SU-DHL-6 (cell line): Measurements from ENCODE around the gene LDLRAD2.

Experiments
- H2AFZ ChIP-seq: fragments of 200-600 bp; sonication (generic); 2 replicates; pipeline ENCODE4 v1.6.1; 2014; ENCODE audit warnings: low read depth, mild to moderate bottlenecking, moderate library complexity, mixed read lengths, antibody characterized with exemption, low read length; ENCODE audit not compliant: severe bottlenecking
- H3F3A ChIP-seq: fragments of 200-600 bp; shearing (Covaris generic); 2 replicates; pipeline ENCODE4 v1.6.0; 2016; ENCODE audit warnings: antibody characterized with exemption, mild to moderate bottlenecking; ENCODE audit not compliant: insufficient read depth
- H3K27ac ChIP-seq: fragments of 200-600 bp; sonication (generic); 2 replicates; pipeline ENCODE4 v1.5.1; 2016; ENCODE audit warnings: low read depth, mild to moderate bottlenecking, low read length, moderate library complexity, mixed read lengths
- H3K27me3 ChIP-seq: fragments of 200-600 bp; sonication (generic), shearing (Covaris generic); 2 replicates; pipeline ENCODE4 v1.6.0; 2014; ENCODE audit warnings: mild to moderate bottlenecking, low read length
- H3K36me3 ChIP-seq: fragments of 200-600 bp; sonication (generic); 2 replicates; pipeline ENCODE4 v1.6.1; 2014; ENCODE audit warnings: mild to moderate bottlenecking, low read length, mixed read lengths
- H3K4me2 ChIP-seq: fragments of 300-600, 200-600 bp; shearing (Covaris generic), sonication (generic); 2 replicates; pipeline ENCODE4 v1.6.0; 2014; ENCODE audit warnings: low read length, low read depth, mild to moderate bottlenecking; ENCODE audit not compliant: poor library complexity, severe bottlenecking
- H3K4me3 ChIP-seq: fragments of 200-600 bp; sonication (generic); 2 replicates; pipeline ENCODE4 v1.5.1; 2014; ENCODE audit warnings: antibody characterized with exemption, low read length, mild to moderate bottlenecking, mixed read lengths; ENCODE audit not compliant: insufficient read depth, poor library complexity, severe bottlenecking
- H3K79me2 ChIP-seq: fragments of 200-600 bp; sonication (generic); 2 replicates; pipeline ENCODE4 v1.6.1; 2014; ENCODE audit warnings: mild to moderate bottlenecking, low read length, moderate library complexity; ENCODE audit not compliant: insufficient read depth
- H3K9ac ChIP-seq: fragments of 200-600 bp; sonication (generic); 2 replicates; pipeline ENCODE4 v1.7.0; 2014; ENCODE audit warnings: mild to moderate bottlenecking, low read length
- H3K9me2 ChIP-seq: fragments of 200-600 bp; sonication (generic); replicated peaks from 2 replicates; pipeline ENCODE4 v1.6.1; 2014; ENCODE audit warnings: low read length; ENCODE audit not compliant: insufficient read depth
- H3K9me3 ChIP-seq: fragments of 200-600 bp; sonication (generic); 2 replicates; pipeline ENCODE4 v1.6.1; 2014; ENCODE audit warnings: low read length, mixed read lengths; ENCODE audit not compliant: insufficient read depth
- H4K20me1 ChIP-seq: fragments of 200-600 bp; sonication (generic); 2 replicates; pipeline ENCODE4 v1.6.1; 2014; ENCODE audit warnings: low read depth, mild to moderate bottlenecking, antibody characterized with exemption, low read length, moderate library complexity, mixed read lengths
- EZH2phosphoT487 ChIP-seq: fragments of 200-600 bp; sonication (generic), shearing (Covaris generic); conservative IDR thresholded peaks from 2 replicates; pipeline ENCODE4 v1.6.1; 2018; ENCODE audit warnings: mild to moderate bottlenecking, antibody characterized with exemption, low read length, moderate library complexity, mixed read lengths
- TF ChIP-seq, protein P1 (sequence below): fragments of 200-600 bp; sonication (generic); IDR thresholded peaks from one replicate; pipeline ENCODE4 v1.5.1; 2017; ENCODE audit warnings: antibody characterized with exemption, mild to moderate bottlenecking, low read length, moderate library complexity; ENCODE audit not compliant: insufficient read depth, poor library complexity, severe bottlenecking

LDLRAD2 gene

GRCh38 chr1:21866707-21867043, 54.6 kb downstream of the LDLRAD2 start:
- Histone ChIP-seq H3K27me3 (no peaks in the 10 kb centered on the region), H3K4me2 (no peak overlapping the region), H3K27ac (no peak overlapping the region), H3K4me3 (no peak overlapping the region), H2AFZ (no peak overlapping the region), H3K9me2 (no peaks in the 10 kb centered on the region), H3K9me3 (no peaks in the 10 kb centered on the region), H3K36me3 (no peaks in the 10 kb centered on the region), H3K9ac (no peak overlapping the region), H3F3A (no peaks in the 10 kb centered on the region), H3K79me2 (no peaks in the 10 kb centered on the region), H4K20me1 (no peaks in the 10 kb centered on the region)
- no peak for TF ChIP-seq EZH2phosphoT487
- TF ChIP-seq, protein P1, sequence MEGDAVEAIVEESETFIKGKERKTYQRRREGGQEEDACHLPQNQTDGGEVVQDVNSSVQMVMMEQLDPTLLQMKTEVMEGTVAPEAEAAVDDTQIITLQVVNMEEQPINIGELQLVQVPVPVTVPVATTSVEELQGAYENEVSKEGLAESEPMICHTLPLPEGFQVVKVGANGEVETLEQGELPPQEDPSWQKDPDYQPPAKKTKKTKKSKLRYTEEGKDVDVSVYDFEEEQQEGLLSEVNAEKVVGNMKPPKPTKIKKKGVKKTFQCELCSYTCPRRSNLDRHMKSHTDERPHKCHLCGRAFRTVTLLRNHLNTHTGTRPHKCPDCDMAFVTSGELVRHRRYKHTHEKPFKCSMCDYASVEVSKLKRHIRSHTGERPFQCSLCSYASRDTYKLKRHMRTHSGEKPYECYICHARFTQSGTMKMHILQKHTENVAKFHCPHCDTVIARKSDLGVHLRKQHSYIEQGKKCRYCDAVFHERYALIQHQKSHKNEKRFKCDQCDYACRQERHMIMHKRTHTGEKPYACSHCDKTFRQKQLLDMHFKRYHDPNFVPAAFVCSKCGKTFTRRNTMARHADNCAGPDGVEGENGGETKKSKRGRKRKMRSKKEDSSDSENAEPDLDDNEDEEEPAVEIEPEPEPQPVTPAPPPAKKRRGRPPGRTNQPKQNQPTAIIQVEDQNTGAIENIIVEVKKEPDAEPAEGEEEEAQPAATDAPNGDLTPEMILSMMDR, result no peak

DNA sequence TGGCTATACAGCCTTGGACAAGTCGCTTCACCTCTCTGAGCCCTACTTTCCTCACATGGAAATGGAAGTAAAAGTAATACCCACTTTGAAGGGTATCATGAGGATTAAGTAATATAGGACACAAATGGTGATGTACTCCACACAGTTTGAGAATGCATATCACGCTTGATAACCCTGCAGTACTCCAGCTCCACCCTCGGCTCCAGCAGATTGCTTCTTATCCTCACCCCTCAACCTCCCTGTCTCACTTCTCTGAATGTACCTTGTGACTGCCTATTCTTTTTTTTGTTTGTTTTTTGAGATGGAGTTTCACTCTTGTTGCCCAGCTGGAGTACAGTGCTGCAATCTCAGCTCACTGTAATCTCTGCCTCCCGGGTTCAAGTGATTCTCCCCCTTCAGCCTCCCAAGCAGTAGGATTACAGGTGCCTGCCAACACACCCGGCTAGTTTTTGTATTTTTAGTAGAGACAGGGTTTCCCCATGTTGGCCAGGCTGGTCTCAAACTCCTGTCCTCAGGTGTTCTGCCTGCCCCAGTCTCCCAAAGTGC, 55.5 kb downstream of the LDLRAD2 start:
- Histone ChIP-seq H3K36me3 (no peaks in the 10 kb centered on the region), H3K4me3 (no peak overlapping the region), H2AFZ (no peak overlapping the region), H3K4me2 (no peak overlapping the region), H3K79me2 (no peaks in the 10 kb centered on the region), H3K9me3 (no peaks in the 10 kb centered on the region), H3K27me3 (no peaks in the 10 kb centered on the region), H3K9ac (no peak overlapping the region), H4K20me1 (no peaks in the 10 kb centered on the region), H3K9me2 (no peaks in the 10 kb centered on the region), H3F3A (no peaks in the 10 kb centered on the region), H3K27ac (no peak overlapping the region)
- TF ChIP-seq, protein P1, result no peak
- no peak for TF ChIP-seq EZH2phosphoT487

DNA sequence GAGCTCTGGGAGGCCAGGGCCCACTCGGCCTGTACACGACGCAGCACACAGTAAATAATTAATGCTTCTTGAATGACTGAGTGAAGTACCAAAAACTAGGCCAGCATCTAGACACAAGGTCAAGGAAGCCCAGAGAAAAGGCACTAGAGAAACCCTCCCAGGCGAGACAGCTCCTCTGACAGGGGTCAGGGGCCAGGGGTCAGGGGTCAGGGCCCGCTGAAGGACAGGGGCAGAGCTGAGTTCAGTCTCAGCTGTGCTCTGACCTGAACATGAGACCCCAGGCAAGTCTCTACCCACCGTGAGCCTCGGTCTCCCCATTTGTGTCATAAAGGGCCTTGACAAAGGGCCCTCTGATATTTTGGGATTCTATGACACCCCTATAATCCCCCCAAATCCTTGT, 56.4 kb downstream of the LDLRAD2 start:
- H3K36me3 ChIP-seq, result no peaks in the 10 kb centered on the region
- no peak overlapping the region for H3K4me2 ChIP-seq
- H4K20me1 ChIP-seq, result no peaks in the 10 kb centered on the region
- TF ChIP-seq, protein P1, result no peak
- no peak for TF ChIP-seq EZH2phosphoT487
- no peak overlapping the region for H3K9ac ChIP-seq
- no peaks in the 10 kb centered on the region for H3K27me3 ChIP-seq
- no peaks in the 10 kb centered on the region for H3K9me2 ChIP-seq
- H3K9me3 ChIP-seq, result no peaks in the 10 kb centered on the region
- no peak overlapping the region for H3K27ac ChIP-seq
- no peaks in the 10 kb centered on the region for H3K79me2 ChIP-seq
- no peak overlapping the region for H3K4me3 ChIP-seq
- H3F3A ChIP-seq, result no peaks in the 10 kb centered on the region
- no peak overlapping the region for H2AFZ ChIP-seq
